LNCaP clone FGC (cell line): ENCODE data around the gene DGLUCY.

Experiments
- DNase-seq: peaks from one replicate; pipeline ENCODE4 v3.0.0-alpha.2; 2011; ENCODE audit warnings: low read depth
- H3K4me3 ChIP-seq: 2 replicates; pipeline ENCODE4 v1.5.1; 2011; ENCODE audit warnings: mild to moderate bottlenecking, low read depth, low read length, control low read depth
- TF ChIP-seq, protein P1 (sequence below): IDR thresholded peaks from 2 replicates; pipeline ENCODE4 v1.5.1; 2012; ENCODE audit warnings: mild to moderate bottlenecking; ENCODE audit not compliant: control insufficient read depth, insufficient read depth; ENCODE audit errors: extremely low read depth

The DGLUCY gene

DNA sequence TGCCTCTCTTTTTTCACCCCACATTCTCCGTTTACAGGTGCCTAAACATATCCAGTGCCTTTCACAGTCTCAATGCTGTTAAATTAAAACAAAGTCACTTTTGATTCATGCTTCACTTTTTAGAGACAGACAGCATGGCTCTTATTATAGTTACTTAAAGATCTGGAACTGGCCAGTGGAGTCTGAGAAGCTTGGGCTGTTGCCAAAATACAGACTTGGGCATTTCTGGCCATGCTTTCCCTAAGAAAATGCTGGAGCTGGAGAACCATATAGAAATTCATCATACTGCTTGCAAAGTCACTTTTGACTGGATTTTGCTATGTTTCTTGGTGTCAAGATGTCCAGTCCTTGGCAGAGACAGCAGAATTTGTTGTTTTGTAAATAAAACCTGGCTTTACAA lies 142.8 kb downstream of the DGLUCY start:
- H3K4me3 ChIP-seq = no peak overlapping the region
- TF ChIP-seq, protein P1, sequence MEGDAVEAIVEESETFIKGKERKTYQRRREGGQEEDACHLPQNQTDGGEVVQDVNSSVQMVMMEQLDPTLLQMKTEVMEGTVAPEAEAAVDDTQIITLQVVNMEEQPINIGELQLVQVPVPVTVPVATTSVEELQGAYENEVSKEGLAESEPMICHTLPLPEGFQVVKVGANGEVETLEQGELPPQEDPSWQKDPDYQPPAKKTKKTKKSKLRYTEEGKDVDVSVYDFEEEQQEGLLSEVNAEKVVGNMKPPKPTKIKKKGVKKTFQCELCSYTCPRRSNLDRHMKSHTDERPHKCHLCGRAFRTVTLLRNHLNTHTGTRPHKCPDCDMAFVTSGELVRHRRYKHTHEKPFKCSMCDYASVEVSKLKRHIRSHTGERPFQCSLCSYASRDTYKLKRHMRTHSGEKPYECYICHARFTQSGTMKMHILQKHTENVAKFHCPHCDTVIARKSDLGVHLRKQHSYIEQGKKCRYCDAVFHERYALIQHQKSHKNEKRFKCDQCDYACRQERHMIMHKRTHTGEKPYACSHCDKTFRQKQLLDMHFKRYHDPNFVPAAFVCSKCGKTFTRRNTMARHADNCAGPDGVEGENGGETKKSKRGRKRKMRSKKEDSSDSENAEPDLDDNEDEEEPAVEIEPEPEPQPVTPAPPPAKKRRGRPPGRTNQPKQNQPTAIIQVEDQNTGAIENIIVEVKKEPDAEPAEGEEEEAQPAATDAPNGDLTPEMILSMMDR = no peak
- no peak for DNase-seq

DNA sequence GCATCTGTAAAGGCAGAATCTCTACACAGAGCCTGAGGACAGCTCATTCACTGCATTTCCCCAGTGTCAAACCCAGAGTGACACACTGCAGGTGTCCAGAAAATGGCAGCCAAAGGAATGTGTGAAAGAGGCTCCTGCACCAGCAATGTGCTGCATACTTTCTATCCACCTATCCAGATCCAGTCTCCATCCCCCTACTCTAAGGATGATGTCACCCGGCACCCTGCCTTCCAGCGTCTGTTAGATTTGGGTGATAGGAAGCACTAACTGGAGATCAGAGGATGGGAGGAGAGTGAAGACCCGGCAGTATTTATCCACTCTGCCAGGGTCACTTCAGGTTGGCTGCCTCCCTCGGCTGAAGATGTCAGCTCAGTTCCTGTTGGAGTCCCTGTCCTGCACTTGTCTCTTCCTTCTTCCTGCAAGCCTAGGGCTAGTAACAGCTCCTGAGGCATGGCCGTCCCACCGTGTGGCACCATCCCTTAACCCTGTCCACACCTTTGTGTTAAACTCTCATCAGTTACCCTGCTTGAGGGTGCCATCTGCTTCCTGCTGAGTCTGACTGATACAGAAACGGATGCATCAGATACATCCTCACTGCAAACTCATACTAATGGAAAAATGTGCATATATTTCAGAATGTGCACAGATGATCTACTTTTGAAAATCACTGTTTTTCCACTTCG lies 143.6 kb downstream of the DGLUCY start:
- H3K4me3 ChIP-seq = no peak overlapping the region
- TF ChIP-seq, protein P1 = no peak
- DNase-seq = no peak

DNA sequence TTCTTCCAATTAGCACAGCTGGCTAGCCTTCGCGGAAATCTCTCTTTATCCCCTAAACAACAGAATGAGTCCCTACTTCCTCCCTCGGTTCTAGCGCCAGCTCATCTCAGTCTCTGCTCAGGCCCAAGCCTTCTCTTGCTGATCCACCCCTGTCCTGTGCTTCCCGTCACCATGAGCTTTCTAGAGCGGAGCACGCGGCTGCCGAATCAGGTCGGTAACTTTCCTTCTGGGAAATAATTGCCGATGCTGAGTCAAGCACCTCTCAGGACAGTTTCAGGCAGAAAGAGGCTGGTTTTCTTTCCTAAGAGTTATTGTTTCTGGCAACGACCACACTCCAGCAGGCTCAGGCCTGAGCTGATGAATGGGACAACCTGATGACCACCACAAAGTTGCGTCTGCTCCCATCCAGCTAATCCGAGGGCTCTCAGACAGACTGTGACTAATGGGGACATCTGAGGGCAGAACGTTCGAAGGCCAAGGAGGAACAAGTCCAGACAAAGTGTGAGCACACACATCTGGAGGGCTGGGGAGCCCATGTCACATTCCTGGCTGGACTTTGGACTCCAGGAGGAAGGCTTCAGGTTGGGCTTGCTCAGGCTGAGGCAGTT lies 144.2 kb downstream of the DGLUCY start:
- DNase-seq = no peak
- H3K4me3 ChIP-seq = no peak overlapping the region
- TF ChIP-seq, protein P1 = no peak

DNA sequence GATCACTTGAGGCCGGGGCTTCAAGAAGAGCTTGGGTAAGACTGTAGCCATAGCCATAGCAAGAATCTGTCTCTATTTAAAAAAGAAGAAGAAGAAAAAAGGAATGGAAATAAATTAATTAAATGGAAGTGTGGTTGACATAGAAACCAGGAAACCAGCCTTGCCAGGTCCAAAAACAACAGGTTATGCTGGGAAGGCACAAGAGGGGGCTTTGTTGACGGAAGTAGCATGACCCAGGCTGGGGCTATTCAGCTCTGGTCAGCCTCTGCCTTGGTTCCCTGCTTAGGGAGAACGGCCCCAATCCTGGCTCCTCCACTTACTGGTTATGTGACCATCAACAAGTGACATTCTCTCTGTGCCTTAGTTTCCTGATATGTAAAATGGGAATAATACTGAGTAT lies 145.0 kb downstream of the DGLUCY start:
- no peak for DNase-seq
- H3K4me3 ChIP-seq = no peak overlapping the region
- TF ChIP-seq, protein P1 = no peak

DNA sequence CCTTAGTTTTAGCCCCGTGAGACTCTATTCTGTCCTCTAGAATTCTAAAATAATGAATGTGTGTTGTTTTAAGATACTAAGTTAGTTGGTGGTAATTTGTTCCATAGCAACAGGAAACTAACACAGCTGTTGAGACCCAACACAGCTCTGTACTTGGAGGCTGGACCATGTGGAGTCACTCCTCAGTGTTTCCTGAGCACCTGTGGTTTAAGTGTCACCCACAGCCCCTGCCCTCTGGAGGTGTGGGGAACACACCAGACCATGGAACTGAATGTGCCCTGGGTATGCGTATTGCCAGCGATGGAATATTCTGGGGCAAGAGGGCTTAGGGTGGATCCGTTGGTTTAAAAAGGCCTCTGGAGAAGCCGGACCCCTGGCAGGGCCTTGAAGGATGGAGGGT lies 147.2 kb downstream of the DGLUCY start:
- TF ChIP-seq, protein P1 = no peak
- DNase-seq = no peak
- no peak overlapping the region for H3K4me3 ChIP-seq

DNA sequence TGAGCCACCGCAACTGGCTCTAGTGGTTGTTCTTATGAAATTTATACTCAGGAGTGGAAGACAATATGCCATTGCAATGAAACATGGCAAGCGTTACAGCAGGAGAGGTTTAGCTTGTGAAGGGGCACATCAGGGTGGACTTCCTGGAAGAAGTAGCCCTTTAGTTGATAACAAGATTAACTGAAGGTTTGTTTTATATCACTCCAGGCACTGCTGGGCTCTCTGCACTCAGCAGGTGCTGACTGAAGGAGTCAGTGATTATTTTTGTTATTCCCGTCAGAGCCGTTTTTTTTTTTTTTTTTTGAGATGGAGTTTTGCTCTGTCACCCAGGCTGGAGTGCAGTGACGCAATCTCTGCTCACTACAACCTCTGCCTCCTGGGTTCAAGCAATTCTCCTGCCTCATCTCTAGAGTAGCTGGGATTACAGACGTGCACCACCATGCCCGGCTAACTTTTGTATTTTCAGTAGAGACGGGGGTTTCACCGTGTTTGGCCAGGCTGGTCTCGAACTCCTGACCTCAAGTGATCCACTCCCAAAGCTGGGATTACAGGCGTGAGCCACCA lies 148.2 kb downstream of the DGLUCY start:
- no peak overlapping the region for H3K4me3 ChIP-seq
- DNase-seq = no peak
- TF ChIP-seq, protein P1 = no peak
